Measurements from ENCODE around the gene RSKR. TPM values are rescaled to one million over a fixed set of nuclear protein-coding genes. Genes with fewer than 3 reads are reported as not detected.

Gene RSKR
- total and polyA plus RNA-seq, 9 of the 15 experiments (the other 6 are each of a cell fraction or from before 2014, with no cell fraction given), result 1.4 to 42.3 (median 16.2) TPM

GRCh38 chr17:28571361-28572122, 42.4 kb downstream of the RSKR start, which contains the start of gene PIGS:
TSS of gene PIGS (minus strand) at chr17:28571524. CDS start at chr17:28571496, 28 bp downstream.
- CTCF ChIA-PET (ENCODE audit: low intra/inter-chr PET ratio), result no interaction called here
- H3K4me3 ChIP-seq, result peak within 1 kb of the TSS; percentile 82
- H3K9ac ChIP-seq (ENCODE audit: insufficient read depth in 1 of 2, low read depth in 2 of 2, low read length in 2 of 2), result peak within 1 kb of the TSS; percentile 77 to 97
- peak; percentile 96 for ATAC-seq
- in situ Hi-C loops (cut with MboI), result no loop called here
- H3K9me1 ChIP-seq (ENCODE audit: control insufficient read depth, insufficient read depth, low read length), result peaks cover 18% of the 10 kb centered on the region
- H3K27me3 ChIP-seq (ENCODE audit: control insufficient read depth in 2 of 2, insufficient read depth in 2 of 2, low read length in 2 of 2), result no peaks in the 10 kb centered on the region
- peaks cover 56% of the 10 kb centered on the region for H3K36me3 ChIP-seq (ENCODE audit: control insufficient read depth, insufficient read depth, low read length)
- DNase-seq (ENCODE audit: extremely low read depth in 1 of 4, low spot score in 3 of 4), result peak; percentile 95 to 98 (median 96)
- peaks cover 25 to 28% of the 10 kb centered on the region in 2 experiments; a peak in 4 of 5 replicates for H3K4me1 ChIP-seq (replicated peaks in 1 of 2; ENCODE audit: control insufficient read depth in 2 of 2, insufficient read depth in 2 of 2, low read length in 2 of 2)
- POLR2A ChIA-PET, result interaction anchor here (0.6 to 4.8 kb wide), 19 partner anchors 9 to 712 kb away, joined by 3 to 26 read pairs (median 4); partner anchors contain the start of genes SLC46A1 and UNC119
- H4K20me1 ChIP-seq (replicated peaks; ENCODE audit: control insufficient read depth, insufficient read depth, low read length), result 0 out of 2 replicates have a peak, but pooled peaks cover 10% of the 10 kb centered on the region
- intact Hi-C loops (cut with micrococcal nuclease), result loop anchor here (2.0 kb wide), 1 partner anchor 27 kb away; the partner anchor contains the start of gene SPAG5
- H3K9me3 ChIP-seq (replicated peaks; ENCODE audit: control insufficient read depth, insufficient read depth, low read depth, low read length), result no peaks in the 10 kb centered on the region
- peak within 1 kb of the TSS; percentile 85 for H3K4me2 ChIP-seq (ENCODE audit: insufficient read depth, low read length)
- peaks cover 69% of the 10 kb centered on the region for H3K79me2 ChIP-seq (ENCODE audit: control insufficient read depth, insufficient read depth, low read length)
- peak within 1 kb of the TSS; percentile 95 for H2AFZ ChIP-seq (ENCODE audit: low read depth, low read length)
- TSS peak; percentile 93 for BruUV-seq (replicated peaks)
- WGBS (ENCODE audit: insufficient coverage, low coverage, missing lambda C conversion rate), result 1% methylated on average over 32 of the region's 49 CpGs
- peak within 1 kb of the TSS; percentile 83 for H3K27ac ChIP-seq (ENCODE audit: extremely low read depth, low read depth, low read length)
- peak; percentile 88 for FAIRE-seq
- TF ChIP-seq ATF3 (IDR thresholded peaks at IDR 0.05) (no peak), ATF3 (CRISPR knock-in tag; conservative IDR thresholded peaks at IDR 0.05) (0 out of 2 replicates have a peak, but pooled peaks have one; percentile 46), ZNF699 (CRISPR knock-in tag; IDR thresholded peaks at IDR 0.05; ENCODE audit: insufficient replicate concordance) (no peak), XRCC5 (IDR thresholded peaks at IDR 0.05; ENCODE audit: low read depth, low read length) (no peak), ATF4 (CRISPR knock-in tag; IDR thresholded peaks at IDR 0.05) (no peak), NEUROD1 (IDR thresholded peaks at IDR 0.05; ENCODE audit: borderline replicate concordance, low read depth, low read length, partially characterized antibody) (no peak), HLTF (IDR thresholded peaks at IDR 0.05) (no peak), ZKSCAN8 (CRISPR knock-in tag; IDR thresholded peaks at IDR 0.05) (no peak), EHMT2 (IDR thresholded peaks at IDR 0.05) (no peak), SMAD1 (IDR thresholded peaks at IDR 0.05; ENCODE audit: low read depth, low read length, partially characterized antibody) (no peak), TCF7 (IDR thresholded peaks at IDR 0.05; ENCODE audit: borderline replicate concordance) (0 out of 2 replicates have a peak, but pooled peaks have one; percentile 41)
- TF ChIP-seq, protein P1, sequence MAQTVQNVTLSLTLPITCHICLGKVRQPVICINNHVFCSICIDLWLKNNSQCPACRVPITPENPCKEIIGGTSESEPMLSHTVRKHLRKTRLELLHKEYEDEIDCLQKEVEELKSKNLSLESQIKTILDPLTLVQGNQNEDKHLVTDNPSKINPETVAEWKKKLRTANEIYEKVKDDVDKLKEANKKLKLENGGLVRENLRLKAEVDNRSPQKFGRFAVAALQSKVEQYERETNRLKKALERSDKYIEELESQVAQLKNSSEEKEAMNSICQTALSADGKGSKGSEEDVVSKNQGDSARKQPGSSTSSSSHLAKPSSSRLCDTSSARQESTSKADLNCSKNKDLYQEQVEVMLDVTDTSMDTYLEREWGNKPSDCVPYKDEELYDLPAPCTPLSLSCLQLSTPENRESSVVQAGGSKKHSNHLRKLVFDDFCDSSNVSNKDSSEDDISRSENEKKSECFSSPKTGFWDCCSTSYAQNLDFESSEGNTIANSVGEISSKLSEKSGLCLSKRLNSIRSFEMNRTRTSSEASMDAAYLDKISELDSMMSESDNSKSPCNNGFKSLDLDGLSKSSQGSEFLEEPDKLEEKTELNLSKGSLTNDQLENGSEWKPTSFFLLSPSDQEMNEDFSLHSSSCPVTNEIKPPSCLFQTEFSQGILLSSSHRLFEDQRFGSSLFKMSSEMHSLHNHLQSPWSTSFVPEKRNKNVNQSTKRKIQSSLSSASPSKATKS (CRISPR knock-in tag; IDR thresholded peaks at IDR 0.05), result no peak
- TF ChIP-seq, protein P2, sequence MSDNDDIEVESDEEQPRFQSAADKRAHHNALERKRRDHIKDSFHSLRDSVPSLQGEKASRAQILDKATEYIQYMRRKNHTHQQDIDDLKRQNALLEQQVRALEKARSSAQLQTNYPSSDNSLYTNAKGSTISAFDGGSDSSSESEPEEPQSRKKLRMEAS (CRISPR knock-in tag; IDR thresholded peaks at IDR 0.05), result no peak
- TF ChIP-seq, protein P3, sequence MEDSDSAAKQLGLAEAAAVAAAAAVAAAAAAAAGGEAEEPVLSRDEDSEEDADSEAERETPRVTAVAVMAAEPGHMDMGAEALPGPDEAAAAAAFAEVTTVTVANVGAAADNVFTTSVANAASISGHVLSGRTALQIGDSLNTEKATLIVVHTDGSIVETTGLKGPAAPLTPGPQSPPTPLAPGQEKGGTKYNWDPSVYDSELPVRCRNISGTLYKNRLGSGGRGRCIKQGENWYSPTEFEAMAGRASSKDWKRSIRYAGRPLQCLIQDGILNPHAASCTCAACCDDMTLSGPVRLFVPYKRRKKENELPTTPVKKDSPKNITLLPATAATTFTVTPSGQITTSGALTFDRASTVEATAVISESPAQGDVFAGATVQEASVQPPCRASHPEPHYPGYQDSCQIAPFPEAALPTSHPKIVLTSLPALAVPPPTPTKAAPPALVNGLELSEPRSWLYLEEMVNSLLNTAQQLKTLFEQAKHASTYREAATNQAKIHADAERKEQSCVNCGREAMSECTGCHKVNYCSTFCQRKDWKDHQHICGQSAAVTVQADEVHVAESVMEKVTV (CRISPR knock-in tag; IDR thresholded peaks at IDR 0.05), result no peak

All from K562 (cell line).